HepG2 (cell line): ENCODE measurements around the gene ZNF217. TPM values are rescaled to one million over a fixed set of nuclear protein-coding genes. Genes with fewer than 3 reads are reported as not detected.

Source experiments
- AKAP8 ChIP-seq: sonication (generic); formaldehyde crosslinking; IDR thresholded peaks from 2 replicates; pipeline ENCODE4 v1.5.1; 2020; ENCODE audit warnings: mild to moderate bottlenecking, missing genetic modification reagents
- CSRNP2 ChIP-seq: sonication (generic); formaldehyde crosslinking; conservative IDR thresholded peaks from 2 replicates; pipeline ENCODE4 v1.8.0; 2022; ENCODE audit warnings: low read depth, missing genetic modification reagents
- EED ChIP-seq: sonication (generic); formaldehyde crosslinking; IDR thresholded peaks from 2 replicates; pipeline ENCODE4 v1.5.0; 2020; ENCODE audit warnings: mild to moderate bottlenecking, missing genetic modification reagents
- FOSL1 ChIP-seq: sonication (generic); formaldehyde crosslinking; IDR thresholded peaks from 2 replicates; pipeline ENCODE4 v1.9.0; 2021; ENCODE audit warnings: missing genetic modification reagents, borderline replicate concordance
- HCFC1 ChIP-seq: fragments of 150-350 bp; IDR thresholded peaks from 2 replicates; pipeline ENCODE4 v1.6.1; 2014; ENCODE audit warnings: low read depth, low read length
- HDAC2 ChIP-seq: sonication (generic); formaldehyde crosslinking; IDR thresholded peaks from 2 replicates; pipeline ENCODE4 v1.4.0; 2020; ENCODE audit warnings: missing genetic modification reagents
- HINFP ChIP-seq: sonication (generic); formaldehyde crosslinking; IDR thresholded peaks from 2 replicates; pipeline ENCODE4 v1.4.0; 2020; ENCODE audit warnings: low read depth, mild to moderate bottlenecking, missing genetic modification reagents
- HMG20A ChIP-seq: IDR thresholded peaks from 2 replicates; pipeline ENCODE4 v1.6.1; 2016; ENCODE audit warnings: borderline replicate concordance
- KMT2A ChIP-seq: sonication (generic); formaldehyde crosslinking; IDR thresholded peaks from 2 replicates; pipeline ENCODE4 v1.4.0; 2020; ENCODE audit warnings: missing genetic modification reagents
- PAWR ChIP-seq: sonication (generic); formaldehyde crosslinking; IDR thresholded peaks from 2 replicates; pipeline ENCODE4 v1.4.0; 2020; ENCODE audit warnings: missing genetic modification reagents, mild to moderate bottlenecking, borderline replicate concordance
- PITX1 ChIP-seq: sonication (generic); formaldehyde crosslinking; IDR thresholded peaks from 2 replicates; pipeline ENCODE4 v1.5.1; 2020; ENCODE audit warnings: mild to moderate bottlenecking, missing genetic modification reagents
- RARA ChIP-seq: IDR thresholded peaks from 2 replicates; pipeline ENCODE4 v1.6.1; 2016; ENCODE audit warnings: missing genetic modification reagents, missing compliant biosample characterization
- RBM39 ChIP-seq: fragments of 200-400 bp; formaldehyde crosslinking; IDR thresholded peaks from one replicate; pipeline ENCODE4 v1.6.1; 2018; ENCODE audit warnings: antibody characterized with exemption, mild to moderate bottlenecking, low read depth, low read length; ENCODE audit not compliant: poor library complexity, severe bottlenecking
- U2AF1 ChIP-seq: fragments of 200-400 bp; formaldehyde crosslinking; optimal IDR thresholded peaks from 2 replicates; pipeline ENCODE3; 2017; ENCODE audit warnings: mild to moderate bottlenecking, low read depth, low read length
- ZNF296 ChIP-seq: sonication (generic); formaldehyde crosslinking; conservative IDR thresholded peaks from 2 replicates; pipeline ENCODE4 v1.5.0; 2020; ENCODE audit warnings: mild to moderate bottlenecking, missing genetic modification reagents
- ZNF367 ChIP-seq: sonication (generic); formaldehyde crosslinking; IDR thresholded peaks from 2 replicates; pipeline ENCODE4 v1.4.0; 2020; ENCODE audit warnings: missing genetic modification reagents, borderline replicate concordance
- polyA plus RNA-seq, 8 experiments: library from polyadenylated mRNA; depleted of rRNA in 3 of 8; stranded (reverse) in 7 of 8; unstranded in 1 of 8; fragments of >200 nt; fragmentation: Illumina TruSeq in 4 of 8; extraction: Trizol in 4 of 8; gene quantifications; 2 replicates each; pipeline versions ENCODE4 v1.2.1 to v1.2.3, GENCODE V29; 2011 to 2016; ENCODE audit warnings: low read depth in 4 of 8, missing spikeins in 1 of 8, mixed read lengths in 1 of 8; ENCODE audit not compliant: insufficient read depth in 1 of 8
- total RNA-seq, 5 experiments: library from RNA; depleted of rRNA; stranded (reverse); fragments of >200 nt; fragmentation: Illumina TruSeq; extraction: Trizol; gene quantifications; 2 replicates each; pipeline ENCODE4 v1.2.3, GENCODE V29; 2016; ENCODE audit warnings: low read depth in 1 of 5
- TF ChIP-seq, protein P1 (sequence below): sonication (generic); formaldehyde crosslinking; IDR thresholded peaks from 2 replicates; pipeline ENCODE4 v1.4.0; 2020; ENCODE audit warnings: missing genetic modification reagents, borderline replicate concordance
- TF ChIP-seq, protein P2 (sequence below): sonication (generic); formaldehyde crosslinking; conservative IDR thresholded peaks from 2 replicates; pipeline ENCODE4 v1.4.0; 2020; ENCODE audit warnings: missing genetic modification reagents

ZNF217 gene
- total and polyA plus RNA-seq, 2 of the 13 experiments (the other 11 are each of a cell fraction or from before 2014, with no cell fraction given), result 22.3 to 29.8 TPM

- TF ChIP-seq HINFP (CRISPR knock-in tag), result 0 out of 2 replicates have a peak, but pooled peaks have one; percentile 63
- TF ChIP-seq ZNF296 (CRISPR knock-in tag), result no peak
- TF ChIP-seq HCFC1, result no peak
- no peak for TF ChIP-seq U2AF1
- TF ChIP-seq PAWR (CRISPR knock-in tag), result no peak
- no peak for TF ChIP-seq FOSL1 (CRISPR knock-in tag)
- TF ChIP-seq RARA (CRISPR knock-in tag), result peak; percentile 82
- TF ChIP-seq HDAC2, result 0 out of 2 replicates have a peak, but pooled peaks have one; percentile 15
- 0 out of 2 replicates have a peak, but pooled peaks have one; percentile 53 for TF ChIP-seq ZNF367 (CRISPR knock-in tag)
- peak; percentile 45 for TF ChIP-seq RBM39
- TF ChIP-seq, protein P1, sequence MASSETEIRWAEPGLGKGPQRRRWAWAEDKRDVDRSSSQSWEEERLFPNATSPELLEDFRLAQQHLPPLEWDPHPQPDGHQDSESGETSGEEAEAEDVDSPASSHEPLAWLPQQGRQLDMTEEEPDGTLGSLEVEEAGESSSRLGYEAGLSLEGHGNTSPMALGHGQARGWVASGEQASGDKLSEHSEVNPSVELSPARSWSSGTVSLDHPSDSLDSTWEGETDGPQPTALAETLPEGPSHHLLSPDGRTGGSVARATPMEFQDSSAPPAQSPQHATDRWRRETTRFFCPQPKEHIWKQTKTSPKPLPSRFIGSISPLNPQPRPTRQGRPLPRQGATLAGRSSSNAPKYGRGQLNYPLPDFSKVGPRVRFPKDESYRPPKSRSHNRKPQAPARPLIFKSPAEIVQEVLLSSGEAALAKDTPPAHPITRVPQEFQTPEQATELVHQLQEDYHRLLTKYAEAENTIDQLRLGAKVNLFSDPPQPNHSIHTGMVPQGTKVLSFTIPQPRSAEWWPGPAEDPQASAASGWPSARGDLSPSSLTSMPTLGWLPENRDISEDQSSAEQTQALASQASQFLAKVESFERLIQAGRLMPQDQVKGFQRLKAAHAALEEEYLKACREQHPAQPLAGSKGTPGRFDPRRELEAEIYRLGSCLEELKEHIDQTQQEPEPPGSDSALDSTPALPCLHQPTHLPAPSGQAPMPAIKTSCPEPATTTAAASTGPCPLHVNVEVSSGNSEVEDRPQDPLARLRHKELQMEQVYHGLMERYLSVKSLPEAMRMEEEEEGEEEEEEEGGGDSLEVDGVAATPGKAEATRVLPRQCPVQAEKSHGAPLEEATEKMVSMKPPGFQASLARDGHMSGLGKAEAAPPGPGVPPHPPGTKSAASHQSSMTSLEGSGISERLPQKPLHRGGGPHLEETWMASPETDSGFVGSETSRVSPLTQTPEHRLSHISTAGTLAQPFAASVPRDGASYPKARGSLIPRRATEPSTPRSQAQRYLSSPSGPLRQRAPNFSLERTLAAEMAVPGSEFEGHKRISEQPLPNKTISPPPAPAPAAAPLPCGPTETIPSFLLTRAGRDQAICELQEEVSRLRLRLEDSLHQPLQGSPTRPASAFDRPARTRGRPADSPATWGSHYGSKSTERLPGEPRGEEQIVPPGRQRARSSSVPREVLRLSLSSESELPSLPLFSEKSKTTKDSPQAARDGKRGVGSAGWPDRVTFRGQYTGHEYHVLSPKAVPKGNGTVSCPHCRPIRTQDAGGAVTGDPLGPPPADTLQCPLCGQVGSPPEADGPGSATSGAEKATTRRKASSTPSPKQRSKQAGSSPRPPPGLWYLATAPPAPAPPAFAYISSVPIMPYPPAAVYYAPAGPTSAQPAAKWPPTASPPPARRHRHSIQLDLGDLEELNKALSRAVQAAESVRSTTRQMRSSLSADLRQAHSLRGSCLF (CRISPR knock-in tag), result no peak
- TF ChIP-seq KMT2A (CRISPR knock-in tag), result peak; percentile 3; the same call in 1 of the 2 replicates
- TF ChIP-seq, protein P2, sequence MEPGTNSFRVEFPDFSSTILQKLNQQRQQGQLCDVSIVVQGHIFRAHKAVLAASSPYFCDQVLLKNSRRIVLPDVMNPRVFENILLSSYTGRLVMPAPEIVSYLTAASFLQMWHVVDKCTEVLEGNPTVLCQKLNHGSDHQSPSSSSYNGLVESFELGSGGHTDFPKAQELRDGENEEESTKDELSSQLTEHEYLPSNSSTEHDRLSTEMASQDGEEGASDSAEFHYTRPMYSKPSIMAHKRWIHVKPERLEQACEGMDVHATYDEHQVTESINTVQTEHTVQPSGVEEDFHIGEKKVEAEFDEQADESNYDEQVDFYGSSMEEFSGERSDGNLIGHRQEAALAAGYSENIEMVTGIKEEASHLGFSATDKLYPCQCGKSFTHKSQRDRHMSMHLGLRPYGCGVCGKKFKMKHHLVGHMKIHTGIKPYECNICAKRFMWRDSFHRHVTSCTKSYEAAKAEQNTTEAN, result no peak
- TF ChIP-seq CSRNP2 (CRISPR knock-in tag), result no peak
- TF ChIP-seq AKAP8 (CRISPR knock-in tag), result 0 out of 2 replicates have a peak, but pooled peaks have one; percentile 39
- no peak; the same call in 1 of the 2 replicates for TF ChIP-seq HMG20A (CRISPR knock-in tag)
- TF ChIP-seq EED (CRISPR knock-in tag), result no peak
- TF ChIP-seq PITX1 (CRISPR knock-in tag), result no peak; the same call in 1 of the 2 replicates
These were observed 704 bp upstream of the ZNF217 start (continued) for GRCh38 chr20:53594068-53595017.
